ENCODE data around the gene WDR37.
"Not testable (repeated sequence)": the region's sequence is repeated elsewhere in the genome, so short reads cannot be mapped to it uniquely, and the experiment has no call there.

WDR37 gene

GRCh38 chr10:1115607-1115955, 59.4 kb downstream of the WDR37 start:
- no peak for DNase-seq (ENCODE audit: low spot score)
- TF ChIP-seq CTCF (IDR thresholded peaks at IDR 0.05; ENCODE audit: extremely low read depth, missing control alignments) = no peak

DNA sequence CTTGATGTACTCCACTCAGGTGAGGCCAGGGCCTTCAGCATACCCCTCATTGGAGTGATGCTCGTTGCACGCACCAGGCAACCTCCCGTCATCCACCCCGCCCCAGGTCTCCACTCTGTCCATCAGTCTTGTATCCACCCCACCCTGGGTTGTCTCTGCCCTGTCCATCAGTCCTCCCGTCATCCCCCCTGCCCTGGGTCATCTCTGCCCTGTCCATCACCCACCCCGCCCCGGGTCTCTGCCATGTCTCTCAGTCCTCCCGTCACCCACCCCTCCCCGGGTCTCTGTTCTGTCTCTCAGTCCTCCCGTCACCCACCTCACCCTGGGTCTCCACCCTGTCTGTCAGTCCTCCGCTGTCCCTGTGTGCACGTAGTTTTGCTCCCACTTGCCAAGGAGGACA, 59.9 kb downstream of the WDR37 start:
- no peak for TF ChIP-seq CTCF (IDR thresholded peaks at IDR 0.05; ENCODE audit: extremely low read depth, missing control alignments)
- no peak for DNase-seq (ENCODE audit: low spot score)

- DNase-seq (ENCODE audit: low spot score) = no peak
- no peak for TF ChIP-seq CTCF (IDR thresholded peaks at IDR 0.05; ENCODE audit: extremely low read depth, missing control alignments)
Observed at GRCh38 chr10:1116696-1117280, 60.6 kb downstream of the WDR37 start.

- TF ChIP-seq CTCF (IDR thresholded peaks at IDR 0.05; ENCODE audit: extremely low read depth, missing control alignments) = no peak
- no peak for DNase-seq (ENCODE audit: low spot score)
Observed at GRCh38 chr10:1117651-1118050, 61.5 kb downstream of the WDR37 start.

DNA sequence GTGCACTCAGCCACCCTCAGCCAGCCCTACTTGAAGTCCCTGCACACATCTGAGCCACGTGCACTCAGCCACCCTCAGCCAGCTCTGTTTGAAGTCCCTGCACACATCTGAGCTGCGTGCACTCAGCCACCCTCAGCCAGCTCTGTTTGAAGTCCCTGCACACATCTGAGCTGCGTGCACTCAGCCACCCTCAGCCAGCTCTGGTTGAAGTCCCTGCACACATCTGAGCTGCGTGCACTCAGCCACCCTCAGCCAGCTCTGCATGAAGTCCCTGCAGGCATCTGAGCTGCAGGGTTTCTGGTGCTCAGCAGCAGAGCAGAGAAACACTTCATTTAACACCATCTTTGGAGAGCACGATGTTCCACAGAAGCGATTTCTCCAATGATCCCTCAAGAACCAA, 62.1 kb downstream of the WDR37 start:
- not testable (repeated sequence) for DNase-seq (ENCODE audit: low spot score)

DNA sequence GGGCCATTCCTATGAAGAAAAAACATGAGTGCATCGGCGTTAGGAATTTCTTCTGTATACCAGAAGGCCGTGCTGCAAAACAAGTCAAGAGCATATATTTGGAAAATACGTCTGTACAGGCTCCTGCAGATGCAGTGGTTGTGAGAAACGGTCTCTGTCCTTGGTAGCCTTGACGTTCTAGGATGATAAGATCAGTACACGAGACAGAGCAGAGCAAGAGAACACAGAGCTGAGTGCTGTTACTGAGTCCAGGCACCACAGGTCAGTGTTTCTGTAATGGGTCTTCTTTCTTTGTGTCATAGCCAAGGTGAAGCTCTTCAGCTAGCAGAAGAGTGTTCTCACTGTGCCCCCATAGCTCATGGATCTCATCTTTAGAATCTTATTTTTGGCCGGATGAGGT, 62.8 kb downstream of the WDR37 start:
- DNase-seq (ENCODE audit: low spot score) = no peak
- no peak for TF ChIP-seq CTCF (IDR thresholded peaks at IDR 0.05; ENCODE audit: extremely low read depth, missing control alignments)

DNA sequence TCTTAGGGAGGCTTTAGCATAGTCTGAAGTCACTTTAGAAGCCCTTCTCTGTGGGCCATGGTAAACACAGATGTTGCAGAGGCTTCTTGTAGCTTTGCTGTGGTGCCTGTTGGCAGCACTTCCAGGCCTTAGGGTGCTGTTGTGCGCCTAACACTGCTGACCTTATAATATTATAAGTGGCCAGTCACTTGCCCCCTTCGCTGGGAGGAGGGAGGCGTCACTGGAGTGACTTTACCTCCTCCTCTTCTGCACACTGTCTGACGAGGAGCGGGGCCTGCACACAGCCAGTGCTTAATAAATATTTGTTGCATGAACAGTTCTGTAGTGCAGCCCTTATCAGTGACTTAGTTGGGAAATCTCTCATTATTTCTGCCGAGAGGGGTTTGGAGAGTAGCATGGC, 63.3 kb downstream of the WDR37 start:
- no peak for TF ChIP-seq CTCF (IDR thresholded peaks at IDR 0.05; ENCODE audit: extremely low read depth, missing control alignments)
- no peak for DNase-seq (ENCODE audit: low spot score)

DNA sequence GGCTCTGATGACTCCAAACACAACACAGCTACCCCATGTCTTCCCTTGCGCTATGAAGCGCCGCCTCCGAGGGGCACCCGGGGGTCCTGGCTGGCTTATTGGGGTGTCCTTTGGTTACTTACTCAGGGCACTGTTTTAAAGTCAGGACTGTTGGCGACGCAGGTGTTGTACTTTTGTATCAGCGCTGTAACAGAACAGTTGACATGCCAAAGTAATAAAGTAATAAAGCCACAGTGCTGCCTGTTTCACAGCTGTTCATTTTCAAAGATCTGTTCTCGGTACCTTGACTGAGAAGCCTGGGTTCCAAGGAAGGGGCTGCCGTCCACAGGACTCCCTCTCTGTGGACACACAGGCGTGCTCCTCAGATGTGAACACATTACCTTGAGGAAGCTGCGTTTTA, 64.1 kb downstream of the WDR37 start:
- TF ChIP-seq CTCF (IDR thresholded peaks at IDR 0.05; ENCODE audit: extremely low read depth, missing control alignments) = no peak
- DNase-seq (ENCODE audit: low spot score) = no peak
